ENCODE data around the gene AEBP1. TPM values are rescaled to one million over a fixed set of nuclear protein-coding genes. Genes with fewer than 3 reads are reported as not detected.
A peak's percentile ranks its signal among the peaks of the same experiment; 100 is the strongest.

AEBP1 gene
- total and polyA plus RNA-seq, 2 of the 4 experiments (the other 2 are of a cell fraction): 1.1 to 5.7 TPM

GRCh38 chr7:44162179-44162578 lies 58.0 kb downstream of the AEBP1 start:
- no peak overlapping the region; the same call in 1 of the 2 replicates for H4K91ac ChIP-seq (ENCODE audit: insufficient read depth, low read depth, low read length)
- no CpG with 5 or more reads among the region's 4 CpGs for WGBS, 2 experiments (ENCODE audit: extremely low coverage in 2 of 2, insufficient read length in 1 of 2)
- peaks cover under 1% of the 10 kb centered on the region for H3K27me3 ChIP-seq (ENCODE audit: control insufficient read depth, insufficient read depth, low read length)
- H3K79me1 ChIP-seq (ENCODE audit: low read depth in 1 of 2, low read length in 2 of 2): no peaks in the 10 kb centered on the region
- no peak overlapping the region for H3K4me3 ChIP-seq (ENCODE audit: insufficient read depth, low read depth, low read length)
- intact Hi-C loops (cut with micrococcal nuclease) (no loop called here), in situ Hi-C loops (cut with MboI; ENCODE audit: low sequenced_read_pairs) (no loop called here), dilution Hi-C loops (cut with HindIII; ENCODE audit: low sequenced_read_pairs, unreplicated experiment) (no loop called here)
- 0 out of 4 replicates have a peak overlapping the region, but pooled peaks of 1 of the 2 experiments have one; percentile 62 for H4K8ac ChIP-seq (ENCODE audit: low read depth in 2 of 2, low read length in 2 of 2)
- no peak overlapping the region for H2AFZ ChIP-seq (replicated peaks; ENCODE audit: low read length, poor library complexity)
- no peaks in the 10 kb centered on the region for H3K9me3 ChIP-seq (ENCODE audit: control insufficient read depth, insufficient read depth, low read length)
- H4K5ac ChIP-seq (ENCODE audit: low read depth, low read length): no peak overlapping the region
- peak overlapping the region; percentile 83 for H2AK5ac ChIP-seq (ENCODE audit: low read depth, low read length)
- DNase-seq (no peak), ATAC-seq (ENCODE audit: low read depth) (no peak)
- H3K4me2 ChIP-seq (ENCODE audit: low read depth, low read length): no peak overlapping the region
- H3K23ac ChIP-seq (ENCODE audit: low read depth, low read length): peak overlapping the region; percentile 32; the same call in 1 of the 2 replicates
- peaks cover 7% of the 10 kb centered on the region; the same call in 1 of the 2 replicates for H3K9me1 ChIP-seq (ENCODE audit: insufficient read depth, low read length)
- no peaks in the 10 kb centered on the region for H3K36me3 ChIP-seq (ENCODE audit: control insufficient read depth, insufficient read depth, low read length)
- peak overlapping the region; percentile 64; the same call in 1 of the 2 replicates for H3K18ac ChIP-seq (ENCODE audit: low read depth, low read length)
- H2BK15ac ChIP-seq (ENCODE audit: low read depth, low read length): 0 out of 3 replicates have a peak overlapping the region, but pooled peaks have one; percentile 10
- no peak overlapping the region for H2AK9ac ChIP-seq (replicated peaks; ENCODE audit: low read depth, low read length, poor library complexity)
- H3K9ac ChIP-seq (ENCODE audit: low read depth, low read length): no peak overlapping the region
- peak overlapping the region; percentile 71 for H2BK20ac ChIP-seq (ENCODE audit: low read depth, low read length)
- H2BK120ac ChIP-seq (ENCODE audit: low read depth, low read length): no peak overlapping the region; the same call in 1 of the 2 replicates
- POLR2A ChIA-PET (ENCODE audit: unreplicated experiment): no interaction called here
- no TSS peak for BruUV-seq (replicated peaks)
- peaks cover 8% of the 10 kb centered on the region for H3K4me1 ChIP-seq (ENCODE audit: control insufficient read depth, insufficient read depth, low read length)
- CTCF ChIA-PET: no interaction called here
- peak overlapping the region; percentile 35; the same call in 1 of the 2 replicates for H3K4ac ChIP-seq (ENCODE audit: low read depth, low read length)
- H3K27ac ChIP-seq (ENCODE audit: insufficient read depth, low read length): no peak overlapping the region
- no peak overlapping the region for H3K56ac ChIP-seq (ENCODE audit: extremely low read depth, insufficient read depth, low read length)
- peak overlapping the region; percentile 14 for H2BK5ac ChIP-seq (ENCODE audit: low read depth, low read length, poor library complexity, severe bottlenecking)
- TF ChIP-seq MAZ (IDR thresholded peaks at IDR 0.05; ENCODE audit: borderline replicate concordance, low read depth, low read length) (no peak), CTCF (conservative IDR thresholded peaks at IDR 0.05; ENCODE audit: low read depth, low read length) (no peak), CEBPB (IDR thresholded peaks at IDR 0.05; ENCODE audit: low read depth, low read length) (peak; percentile 33; the same call in 1 of the 2 replicates)
- no peak overlapping the region for H3K14ac ChIP-seq (replicated peaks; ENCODE audit: low read depth, low read length)
- H4K20me1 ChIP-seq (ENCODE audit: insufficient read depth, low read length): no peaks in the 10 kb centered on the region
